ENCODE measurements around the gene COMMD9. TPM values are rescaled to one million over a fixed set of nuclear protein-coding genes. Genes with fewer than 3 reads are reported as not detected.

The COMMD9 gene
- total and polyA plus RNA-seq, 10 of the 15 experiments (the other 5 are each of a cell fraction or from before 2014, with no cell fraction given), result 31.4 to 119 (median 56.2) TPM

- H4K20me1 ChIP-seq (ENCODE audit: control insufficient read depth, insufficient read depth), result no peaks in the 10 kb centered on the region
- FAIRE-seq, result no peak
- no peaks in the 10 kb centered on the region for H3K36me3 ChIP-seq (ENCODE audit: control insufficient read depth in 2 of 2, insufficient read depth in 2 of 2, low read length in 1 of 2)
- H3K27me3 ChIP-seq (replicated peaks in 1 of 2; ENCODE audit: control insufficient read depth in 2 of 2, insufficient read depth in 2 of 2, low read length in 1 of 2), result no peaks in the 10 kb centered on the region
- no peak overlapping the region for H3K9ac ChIP-seq (ENCODE audit: control insufficient read depth, insufficient read depth, low read length)
- in situ Hi-C loops (cut with MboI) (no loop called here), intact Hi-C loops (cut with micrococcal nuclease; ENCODE audit: unreplicated experiment) (no loop called here)
- H3K9me3 ChIP-seq (replicated peaks; ENCODE audit: control insufficient read depth, insufficient read depth, low read length), result no peaks in the 10 kb centered on the region
- H3K4me1 ChIP-seq (ENCODE audit: control insufficient read depth, insufficient read depth, low read length), result no peaks in the 10 kb centered on the region
- H3K4me3 ChIP-seq, result no peak overlapping the region
- H3K4me2 ChIP-seq (ENCODE audit: control insufficient read depth, insufficient read depth), result no peak overlapping the region
- 0% methylated on average over 1 of the region's 1 CpG for WGBS (ENCODE audit: insufficient coverage, insufficient replicate concordance, low lambda C conversion rate, missing lambda C conversion rate)
- RAD21 ChIA-PET (ENCODE audit: unreplicated experiment), result no interaction called here
- no TSS peak for BruUV-seq (replicated peaks)
- POLR2A ChIA-PET, result interaction anchor here (1.0 kb wide), 1 partner anchor 20 kb away, joined by 3 read pairs; no protein-coding TSS in a partner anchor
- SMC1A ChIA-PET (ENCODE audit: uncharacterized antibody, unreplicated experiment), result interaction anchor here (1.4 kb wide), 1 partner anchor 22 kb away, joined by 3 read pairs; no protein-coding TSS in a partner anchor
- no peak for ATAC-seq
- H3K79me2 ChIP-seq (ENCODE audit: control insufficient read depth, insufficient read depth, low read length), result no peaks in the 10 kb centered on the region
- CTCF ChIA-PET, result interaction anchor here (0.6 kb wide), 1 partner anchor 43 kb away, joined by 3 read pairs; no protein-coding TSS in a partner anchor
- no peak overlapping the region for H3K27ac ChIP-seq (ENCODE audit: control insufficient read depth, insufficient read depth)
- no peak for TF ChIP-seq KAT2A (conservative IDR thresholded peaks at IDR 0.05; ENCODE audit: control insufficient read depth, low read depth, low read length)
- TF ChIP-seq POU2F2 (IDR thresholded peaks at IDR 0.05; ENCODE audit: borderline replicate concordance, low read depth, low read length), result no peak
- no peak for TF ChIP-seq RCOR1 (conservative IDR thresholded peaks at IDR 0.05; ENCODE audit: low read depth, low read length)
- no peak overlapping the region for H2AFZ ChIP-seq (ENCODE audit: control insufficient read depth, low read depth, low read length)
- no peak for DNase-seq (ENCODE audit: low read depth, low spot score)
These were observed 50.3 kb downstream of the COMMD9 start for GRCh38 chr11:36238881-36239280.

GRCh38 chr11:36238036-36238631 is 51.1 kb downstream of the COMMD9 start:
- CTCF ChIA-PET, result no interaction called here
- Histone ChIP-seq H3K27me3 (replicated peaks in 1 of 2; ENCODE audit: control insufficient read depth in 2 of 2, insufficient read depth in 2 of 2, low read length in 1 of 2) (no peaks in the 10 kb centered on the region), H3K79me2 (ENCODE audit: control insufficient read depth, insufficient read depth, low read length) (no peaks in the 10 kb centered on the region), H3K9ac (ENCODE audit: control insufficient read depth, insufficient read depth, low read length) (no peak overlapping the region), H3K4me1 (ENCODE audit: control insufficient read depth, insufficient read depth, low read length) (no peaks in the 10 kb centered on the region), H3K27ac (ENCODE audit: control insufficient read depth, insufficient read depth) (no peak overlapping the region), H3K36me3 (ENCODE audit: control insufficient read depth in 2 of 2, insufficient read depth in 2 of 2, low read length in 1 of 2) (no peaks in the 10 kb centered on the region), H3K9me3 (replicated peaks; ENCODE audit: control insufficient read depth, insufficient read depth, low read length) (no peaks in the 10 kb centered on the region), H4K20me1 (ENCODE audit: control insufficient read depth, insufficient read depth) (no peaks in the 10 kb centered on the region), H2AFZ (ENCODE audit: control insufficient read depth, low read depth, low read length) (no peak overlapping the region), H3K4me3 (no peak overlapping the region), H3K4me2 (ENCODE audit: control insufficient read depth, insufficient read depth) (no peak overlapping the region)
- in situ Hi-C loops (cut with MboI) (no loop called here), intact Hi-C loops (cut with micrococcal nuclease; ENCODE audit: unreplicated experiment) (no loop called here)
- RAD21 ChIA-PET (ENCODE audit: unreplicated experiment), result no interaction called here
- SMC1A ChIA-PET (ENCODE audit: uncharacterized antibody, unreplicated experiment), result no interaction called here
- TF ChIP-seq ZNF622 (IDR thresholded peaks at IDR 0.05), result no peak
- TF ChIP-seq E2F4 (IDR thresholded peaks at IDR 0.05; ENCODE audit: low read depth, low read length), result no peak
- ATAC-seq (no peak), FAIRE-seq (no peak), DNase-seq (ENCODE audit: low read depth, low spot score) (no peak)
- BruUV-seq (replicated peaks), result no TSS peak
- POLR2A ChIA-PET, result interaction anchor here (0.5 kb wide), 1 partner anchor 459 kb away, joined by 4 read pairs; no protein-coding TSS in a partner anchor
